COLO829 (cell line): Measurements from ENCODE around the gene ACE.
"Not testable (repeated sequence)": the region's sequence is repeated elsewhere in the genome, so short reads cannot be mapped to it uniquely, and the experiment has no call there.

Source experiments
- DNase-seq: peaks from one replicate; pipeline ENCODE4 v3.0.0; 2012; ENCODE audit warnings: low spot score

Gene ACE

GRCh38 chr17:63444457-63444856, 32.4 kb upstream of the ACE start:
- no peak for DNase-seq

- DNase-seq: no peak
These were observed 31.8 kb upstream of the ACE start for GRCh38 chr17:63445065-63445464.

GRCh38 chr17:63445571-63445953, 31.3 kb upstream of the ACE start:
- no peak for DNase-seq

GRCh38 chr17:63445954-63446752, 30.7 kb upstream of the ACE start, which contains the start of gene CYB561:
Gene CYB561 (minus strand): TSS chr17:63446306. CDS start chr17:63437547, 8,759 bp downstream.
- DNase-seq: peak; percentile 38

- DNase-seq: no peak
These were observed 29.9 kb upstream of the ACE start for GRCh38 chr17:63446753-63447470.

GRCh38 chr17:63447471-63448009, 29.3 kb upstream of the ACE start:
- DNase-seq: no peak

- no peak for DNase-seq
These were observed 28.2 kb upstream of the ACE start for GRCh38 chr17:63448655-63449054.

- DNase-seq: no peak
These were observed 26.3 kb upstream of the ACE start for GRCh38 chr17:63450551-63450950.

GRCh38 chr17:63451150-63451549, 25.7 kb upstream of the ACE start:
- no peak for DNase-seq

GRCh38 chr17:63452046-63452961, 24.6 kb upstream of the ACE start:
- no peak for DNase-seq

- no peak for DNase-seq
These were observed 23.8 kb upstream of the ACE start for GRCh38 chr17:63452962-63453551.

- DNase-seq: not testable (repeated sequence)
These were observed 22.5 kb upstream of the ACE start for GRCh38 chr17:63454357-63454756.

GRCh38 chr17:63454915-63455314, 21.9 kb upstream of the ACE start:
- no peak for DNase-seq

- DNase-seq: no peak
These were observed 21.4 kb upstream of the ACE start for GRCh38 chr17:63455417-63455816.

- no peak for DNase-seq
These were observed 18.4 kb upstream of the ACE start for GRCh38 chr17:63458478-63458877.

GRCh38 chr17:63460018-63460417, 16.8 kb upstream of the ACE start:
- no peak for DNase-seq

- no peak for DNase-seq
These were observed 13.1 kb upstream of the ACE start for GRCh38 chr17:63463771-63464170.

GRCh38 chr17:63464691-63465236, 12.1 kb upstream of the ACE start:
- no peak for DNase-seq

- not testable (repeated sequence) for DNase-seq
These were observed 8.8 kb upstream of the ACE start for GRCh38 chr17:63468099-63468498.

GRCh38 chr17:63474174-63474573, 2.7 kb upstream of the ACE start:
- DNase-seq: no peak
